Endodermal cell (in vitro differentiated cells): ENCODE data around the gene CAMTA1. TPM values are rescaled to one million over a fixed set of nuclear protein-coding genes. Genes with fewer than 3 reads are reported as not detected.

Experiments used
- DNase-seq: peaks from one replicate; pipeline ENCODE4 v3.0.0-alpha.2; 2017
- H3K27ac ChIP-seq: 2 replicates; pipeline ENCODE4 v1.5.1; 2013; ENCODE audit warnings: mild to moderate bottlenecking, low read depth, low read length, moderate library complexity
- H3K27me3 ChIP-seq: 2 replicates; pipeline ENCODE4 v1.6.1; 2013; ENCODE audit warnings: mild to moderate bottlenecking, low read length, moderate library complexity; ENCODE audit not compliant: insufficient read depth, control insufficient read depth, poor library complexity, severe bottlenecking
- H3K36me3 ChIP-seq: 2 replicates; pipeline ENCODE4 v1.7.0; 2013; ENCODE audit warnings: mild to moderate bottlenecking, low read length, moderate library complexity; ENCODE audit not compliant: control insufficient read depth, insufficient read depth
- H3K4me1 ChIP-seq: one replicate; pipeline ENCODE4 v1.7.0; 2013; ENCODE audit warnings: low read length; ENCODE audit not compliant: control insufficient read depth, insufficient read depth
- H3K4me3 ChIP-seq: 2 replicates; pipeline ENCODE4 v1.5.1; 2013; ENCODE audit warnings: mild to moderate bottlenecking, low read length, moderate library complexity
- H3K9ac ChIP-seq: 2 replicates; pipeline ENCODE4 v1.6.1; 2013; ENCODE audit warnings: mild to moderate bottlenecking, low read length, moderate library complexity; ENCODE audit not compliant: poor library complexity, severe bottlenecking; ENCODE audit errors: extremely low read depth
- H3K9me3 ChIP-seq: 2 replicates; pipeline ENCODE4 v1.6.1; 2013; ENCODE audit warnings: mild to moderate bottlenecking, low read length, moderate library complexity; ENCODE audit not compliant: control insufficient read depth
- H3K27ac Mint-ChIP-seq: 2 replicates; pipeline ENCODE4 v1.8.0; 2020; ENCODE audit warnings: mixed read lengths
- H3K27me3 Mint-ChIP-seq: 2 replicates; pipeline ENCODE4 v1.8.0; 2021; ENCODE audit warnings: mild to moderate bottlenecking, mixed read lengths; ENCODE audit not compliant: insufficient read depth
- H3K36me3 Mint-ChIP-seq: 2 replicates; pipeline ENCODE4 v1.8.0; 2020; ENCODE audit warnings: low read depth, mixed read lengths
- H3K4me1 Mint-ChIP-seq: 2 replicates; pipeline ENCODE4 v1.8.0; 2020; ENCODE audit warnings: mixed read lengths
- H3K4me3 Mint-ChIP-seq: 2 replicates; pipeline ENCODE4 v1.8.0; 2020; ENCODE audit warnings: mild to moderate bottlenecking, moderate library complexity, mixed read lengths
- H3K9me3 Mint-ChIP-seq: 2 replicates; pipeline ENCODE4 v1.8.0; 2020; ENCODE audit warnings: mild to moderate bottlenecking, mixed read lengths
- CTCF ChIP-seq: fragments of 200-600 bp; sonication (generic); conservative IDR thresholded peaks from 2 replicates; pipeline ENCODE4 v1.5.0; 2021; ENCODE audit warnings: antibody characterized with exemption, mild to moderate bottlenecking
- WGBS, 2 experiments: methylation state at CpG; one replicate each; pipeline versions ENCODE4 v1.1.5 to v1.1.7; 2013; ENCODE audit warnings: missing lambda C conversion rate in 2 of 2, mixed read lengths in 1 of 2; ENCODE audit not compliant: insufficient coverage in 1 of 2, insufficient read length in 1 of 2; 5-methylcytosine and 5-hydroxymethylcytosine counted together
- total RNA-seq, 2 donors: library from RNA; stranded (reverse); fragmentation: NEBNext Ultra II Directional in 1 of 2; extraction: Animal tissue kit (Norgen Biotek cat#: 25700) in 1 of 2; gene quantifications; 2 replicates in 1 of 2; 3 replicates in 1 of 2; pipeline ENCODE4 v1.2.1, GENCODE V29; 2021

Gene CAMTA1
- total RNA-seq, 2 donors from 2014 or later: 123 to 137 TPM

- Histone ChIP-seq H3K4me3 (no peak overlapping the region), H3K9ac (no peak overlapping the region), H3K4me1 (no peaks in the 10 kb centered on the region), H3K9me3 (no peaks in the 10 kb centered on the region), H3K27me3 (no peaks in the 10 kb centered on the region), H3K36me3 (no peaks in the 10 kb centered on the region), H3K27ac (no peak overlapping the region)
- Mint-ChIP-seq H3K27me3 (no peaks in the 10 kb centered on the region), H3K4me1 (peaks cover 4% of the 10 kb centered on the region), H3K4me3 (no peak overlapping the region), H3K9me3 (no peaks in the 10 kb centered on the region), H3K36me3 (no peaks in the 10 kb centered on the region), H3K27ac (no peak overlapping the region)
- DNase-seq: peak; percentile 24
- TF ChIP-seq CTCF: no peak
- 71 to 100% methylated on average over 1 to 5 of the region's 5 CpGs for WGBS, 2 experiments
These were observed 503.7 kb downstream of the CAMTA1 start for GRCh38 chr1:7288992-7289391.

GRCh38 chr1:7289694-7290093 lies 504.4 kb downstream of the CAMTA1 start:
- peak; percentile 16 for DNase-seq
- Histone ChIP-seq H3K27me3 (no peaks in the 10 kb centered on the region), H3K4me3 (no peak overlapping the region), H3K9me3 (no peaks in the 10 kb centered on the region), H3K36me3 (no peaks in the 10 kb centered on the region), H3K4me1 (no peaks in the 10 kb centered on the region), H3K27ac (no peak overlapping the region), H3K9ac (no peak overlapping the region)
- Mint-ChIP-seq H3K27ac (no peak overlapping the region), H3K9me3 (no peaks in the 10 kb centered on the region), H3K36me3 (no peaks in the 10 kb centered on the region), H3K4me3 (no peak overlapping the region), H3K27me3 (no peaks in the 10 kb centered on the region), H3K4me1 (peaks cover 9% of the 10 kb centered on the region)
- WGBS, 2 experiments: 98 to 100% methylated on average over 1 to 2 of the region's 2 CpGs
- no peak for TF ChIP-seq CTCF

GRCh38 chr1:7290971-7291970 lies 506.0 kb downstream of the CAMTA1 start:
- peak; percentile 38 for DNase-seq
- no peak overlapping the region for H3K27ac Mint-ChIP-seq
- H3K27me3 Mint-ChIP-seq: no peaks in the 10 kb centered on the region

More at GRCh38 chr1:7290971-7291970, 506.0 kb downstream of the CAMTA1 start:
- no peaks in the 10 kb centered on the region for H3K27me3 ChIP-seq
- 82 to 83% methylated on average over 7 to 14 of the region's 14 CpGs for WGBS, 2 experiments
- no peaks in the 10 kb centered on the region for H3K36me3 ChIP-seq
- peaks cover 9% of the 10 kb centered on the region for H3K4me1 Mint-ChIP-seq
- peaks cover 1% of the 10 kb centered on the region for H3K9me3 Mint-ChIP-seq
- TF ChIP-seq CTCF: no peak
- no peaks in the 10 kb centered on the region for H3K4me1 ChIP-seq
- no peak overlapping the region for H3K4me3 ChIP-seq
- no peak overlapping the region for H3K9ac ChIP-seq
- no peak overlapping the region for H3K4me3 Mint-ChIP-seq
- H3K27ac ChIP-seq: no peak overlapping the region
- no peaks in the 10 kb centered on the region for H3K9me3 ChIP-seq
- no peaks in the 10 kb centered on the region for H3K36me3 Mint-ChIP-seq
